Colon (tissue), 2 donors: ENCODE results near the gene IL18.
"Not testable (repeated sequence)": the region's sequence is repeated elsewhere in the genome, so short reads cannot be mapped to it uniquely, and the experiment has no call there.

Experiments
- FAIRE-seq: peaks from 2 replicates; lab custom pipeline; 2012; peaks lifted over from hg19 to GRCh38; lab: Jason Lieb, UNC
- donor health status: control.
- donor health status: control.

The IL18 gene

DNA sequence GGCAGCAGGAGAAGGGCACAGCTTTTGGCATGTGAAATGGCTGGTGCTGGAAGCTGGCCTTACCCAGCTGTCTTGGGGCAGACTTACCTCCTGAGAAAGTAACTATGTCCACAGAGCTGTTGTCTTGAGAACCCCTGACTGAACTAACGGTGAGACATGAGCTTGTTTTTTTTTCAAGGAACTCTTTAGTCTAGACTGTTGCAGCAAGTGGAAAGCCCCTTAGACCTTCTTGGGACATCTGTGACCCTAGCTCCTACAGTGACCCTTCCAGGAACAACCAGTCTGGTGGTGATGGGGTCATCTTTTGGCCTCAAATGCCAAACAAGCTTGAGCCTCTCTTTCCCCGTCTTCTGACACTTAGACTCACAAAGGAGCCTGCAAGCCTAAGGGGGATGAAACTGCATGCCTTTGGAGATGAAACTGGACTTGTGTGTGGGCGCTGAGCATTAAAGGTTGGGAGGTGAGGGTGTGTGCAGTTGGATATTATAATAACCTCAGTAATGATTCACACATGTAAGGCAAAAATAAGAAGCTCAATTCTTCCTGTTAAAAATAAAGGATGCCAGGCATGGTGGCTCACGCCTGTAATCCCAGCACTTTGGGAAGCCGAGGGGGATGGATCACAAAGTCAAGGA lies 41.8 kb downstream of the IL18 start:
- FAIRE-seq = no peak

GRCh38 chr11:112118176-112118575 lies 45.7 kb downstream of the IL18 start:
- FAIRE-seq = no peak

DNA sequence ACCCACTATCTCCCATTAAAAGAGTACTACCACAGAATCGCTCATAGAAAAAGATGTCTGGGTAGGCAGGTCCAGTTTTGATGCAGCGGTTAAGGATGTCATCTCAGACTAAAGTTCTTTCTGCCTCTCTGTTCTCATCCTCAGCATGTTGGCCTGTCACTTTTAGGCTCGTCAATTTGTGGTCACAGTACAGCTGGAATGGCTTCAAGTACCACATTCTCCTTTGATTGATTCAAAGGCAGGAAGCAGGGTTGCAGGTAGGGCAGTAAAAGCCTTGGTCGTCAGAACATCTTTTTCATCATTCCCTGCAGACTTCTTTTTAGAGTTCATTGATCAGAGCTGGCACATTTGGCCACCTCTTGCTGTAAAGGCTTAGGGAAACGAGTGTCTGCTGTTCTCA lies 48.5 kb downstream of the IL18 start:
- no peak for FAIRE-seq

DNA sequence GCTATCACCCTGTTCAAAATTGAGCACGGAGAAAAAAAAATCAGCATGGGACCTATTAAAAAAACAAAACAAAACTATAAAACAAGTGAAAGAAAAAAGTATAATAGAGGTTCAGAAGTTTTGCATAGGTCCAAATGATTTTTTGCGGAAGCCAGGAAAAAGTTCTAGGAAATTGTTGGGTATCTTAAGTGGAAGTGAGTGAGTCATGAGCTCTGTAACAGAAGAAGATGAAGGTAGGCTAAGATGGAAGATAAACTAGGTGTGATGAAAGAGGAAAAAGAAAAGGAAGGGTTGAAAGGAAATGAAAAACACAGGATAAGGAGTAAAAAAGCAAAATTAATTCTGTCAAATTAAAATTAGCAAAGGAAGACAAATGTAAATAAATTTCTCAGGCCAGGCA lies 49.4 kb downstream of the IL18 start:
- no peak for FAIRE-seq

GRCh38 chr11:112113539-112114457 lies 50.1 kb downstream of the IL18 start:
- peak; percentile 36 for FAIRE-seq

GRCh38 chr11:112106070-112106469 lies 57.8 kb downstream of the IL18 start:
- no peak for FAIRE-seq

DNA sequence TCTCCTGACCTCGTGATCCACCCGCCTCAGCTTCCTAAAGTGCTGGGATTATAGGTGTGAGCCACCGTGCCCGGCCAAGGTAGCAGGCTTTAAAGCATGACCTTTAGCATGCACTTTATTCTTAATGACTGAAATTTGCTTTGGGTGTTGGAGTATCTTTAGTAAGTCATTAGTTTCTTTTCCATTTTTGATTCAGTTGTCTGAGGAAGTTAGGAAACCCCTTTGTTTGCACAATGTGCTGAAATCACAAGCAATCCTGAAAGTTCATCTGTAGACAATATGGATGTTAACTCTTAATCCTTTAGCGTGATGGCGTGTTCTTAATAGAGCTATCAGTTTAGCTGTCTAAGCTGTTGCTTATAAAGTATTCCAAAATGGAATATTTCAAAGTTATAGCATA lies 60.4 kb downstream of the IL18 start:
- no peak for FAIRE-seq

GRCh38 chr11:112100462-112100861 lies 63.4 kb downstream of the IL18 start:
- FAIRE-seq = no peak

DNA sequence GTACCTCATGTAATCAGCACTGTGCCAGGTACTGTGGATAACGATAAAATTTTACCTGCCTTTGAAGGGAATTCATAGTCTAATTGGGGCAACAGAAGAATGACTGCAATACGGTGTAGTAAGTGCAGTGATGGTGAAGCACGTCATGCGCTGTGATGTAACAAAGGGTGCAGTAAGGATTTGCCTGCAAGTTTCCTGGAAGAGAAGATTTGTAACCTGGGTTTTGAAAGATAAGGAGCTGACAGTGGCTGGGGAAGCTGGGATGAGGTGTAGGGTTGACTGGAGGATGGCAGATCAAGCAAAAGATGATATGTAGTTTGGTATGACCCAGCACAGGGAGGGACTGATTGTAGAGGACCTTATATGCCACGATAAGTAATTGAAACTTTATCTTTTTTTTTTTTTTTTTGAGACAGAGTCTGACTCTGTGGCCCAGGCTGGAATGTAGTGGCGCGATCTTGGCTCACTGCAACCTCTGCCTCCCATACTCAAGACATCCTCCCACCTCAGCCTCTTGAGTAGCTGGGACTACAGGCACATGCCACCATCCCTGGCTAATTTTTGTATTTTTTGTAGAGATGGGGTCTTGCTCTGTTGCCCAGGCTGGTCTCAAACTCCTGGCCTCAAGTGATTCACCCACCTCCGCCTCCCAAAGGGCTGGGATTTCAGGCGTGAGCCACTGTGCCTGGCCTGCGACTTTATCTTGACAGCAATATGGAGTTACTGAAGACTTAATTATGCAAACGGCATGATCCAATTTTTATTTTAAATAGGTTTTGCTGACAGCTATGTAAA lies 66.0 kb downstream of the IL18 start:
- FAIRE-seq = no peak

DNA sequence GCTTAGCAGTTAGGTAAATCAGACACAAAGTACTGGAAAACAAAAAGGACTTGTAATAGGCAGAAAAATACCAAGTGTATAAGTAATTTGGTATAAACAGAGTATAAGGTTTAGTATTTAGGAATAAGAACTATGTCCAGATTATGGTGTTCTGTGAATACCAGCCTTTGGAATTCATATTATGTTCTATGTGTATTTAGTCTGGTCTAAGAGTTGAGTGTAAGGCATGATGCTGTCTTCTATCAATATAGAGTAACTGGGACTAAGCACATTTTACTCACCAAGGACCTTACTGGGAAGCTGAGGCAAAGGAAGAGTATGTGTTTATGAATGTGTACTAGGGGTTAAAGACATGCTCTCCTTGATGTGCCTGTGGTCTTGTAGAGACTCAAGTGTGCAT lies 67.7 kb downstream of the IL18 start:
- FAIRE-seq = no peak

DNA sequence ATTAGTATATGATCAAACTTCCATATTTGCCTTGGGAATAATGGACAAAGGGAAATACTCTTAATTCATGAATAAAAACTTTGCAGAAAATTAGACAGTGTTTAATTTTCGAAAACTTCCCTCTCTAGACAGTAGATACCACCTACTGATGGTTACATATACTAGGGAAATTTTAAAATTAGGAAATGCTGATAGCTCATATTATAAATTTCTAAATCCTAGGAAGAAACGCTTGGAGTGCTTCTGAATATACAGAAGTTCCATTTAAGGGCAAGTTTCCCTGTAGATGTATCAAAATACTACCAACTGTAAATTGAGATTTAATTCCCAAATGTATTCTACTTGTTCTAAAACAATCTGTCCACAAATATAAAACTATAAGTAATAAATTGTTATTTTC lies 68.6 kb downstream of the IL18 start:
- FAIRE-seq = not testable (repeated sequence)
